ENCODE measurements around the gene C4orf46. TPM values are rescaled to one million over a fixed set of nuclear protein-coding genes. Genes with fewer than 3 reads are reported as not detected.

The C4orf46 gene
- total and polyA plus RNA-seq, 2 donors (not counting 3 experiments of a cell fraction or from before 2014, with no cell fraction given), result 9.4 to 19.6 TPM

DNA sequence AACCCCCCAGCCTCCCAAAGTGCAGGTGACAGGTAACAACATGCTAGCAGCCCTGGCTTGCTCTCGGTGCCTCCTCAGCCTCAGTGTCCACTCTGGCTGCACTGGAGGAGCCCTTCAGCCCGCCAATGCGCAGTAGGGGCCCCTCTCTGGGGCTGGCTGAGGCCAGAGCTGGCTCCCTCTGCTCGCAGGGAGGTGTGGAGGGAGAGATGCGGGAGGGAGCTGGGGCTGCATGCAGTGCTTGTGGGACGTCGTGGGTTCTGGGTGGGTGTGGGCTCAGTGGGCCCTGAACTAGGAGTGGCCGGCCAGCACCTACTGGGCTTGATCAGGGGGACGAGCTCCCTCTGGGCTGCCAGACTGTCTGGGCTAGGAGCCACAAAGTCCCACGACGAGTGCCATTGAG, 14.4 kb downstream of the C4orf46 start:
- Histone ChIP-seq H3K79me2 (ENCODE audit: control insufficient read depth, insufficient read depth, low read length) (no peaks in the 10 kb centered on the region), H3K9ac (replicated peaks; ENCODE audit: extremely low read depth, insufficient read depth, low read length) (no peak overlapping the region), H3K4me2 (ENCODE audit: insufficient read depth, low read length) (no peak overlapping the region), H4K20me1 (replicated peaks; ENCODE audit: control insufficient read depth, extremely low read depth, insufficient read depth, low read length) (no peaks in the 10 kb centered on the region), H3K27ac (ENCODE audit: insufficient read depth, low read depth, low read length) (no peak overlapping the region), H2AFZ (ENCODE audit: low read depth, low read length) (no peak overlapping the region), H3K4me1 (ENCODE audit: control insufficient read depth, extremely low read depth, insufficient read depth, low read length) (peaks cover 2% of the 10 kb centered on the region), H3K9me3 (replicated peaks; ENCODE audit: control insufficient read depth, insufficient read depth, low read length) (no peaks in the 10 kb centered on the region), H3K27me3 (ENCODE audit: control insufficient read depth in 2 of 2, insufficient read depth in 2 of 2, low read length in 2 of 2) (no peaks in the 10 kb centered on the region), H3K4me3 (replicated peaks in 1 of 3; ENCODE audit: insufficient read depth in 1 of 3, low read depth in 1 of 3, low read length in 3 of 3) (no peak overlapping the region), H3K36me3 (ENCODE audit: control insufficient read depth in 2 of 2, extremely low read depth in 1 of 2, insufficient read depth in 2 of 2, low read length in 2 of 2) (no peaks in the 10 kb centered on the region), H3K9me1 (replicated peaks; ENCODE audit: control insufficient read depth, extremely low read depth, insufficient read depth, low read length) (no peaks in the 10 kb centered on the region)
- intact Hi-C loops (cut with micrococcal nuclease), result no loop called here
- ChIA-PET POLR2A (no interaction called here), CTCF (interaction anchor here (1.0 kb wide), 1 partner anchor 14 kb away, joined by 3 read pairs; no protein-coding TSS in a partner anchor)
- TF ChIP-seq FOS (IDR thresholded peaks at IDR 0.05; ENCODE audit: borderline replicate concordance, insufficient read depth, low read length) (no peak), POLR2A (IDR thresholded peaks at IDR 0.05; ENCODE audit: low read depth, low read length) (no peak), GATA2 (IDR thresholded peaks at IDR 0.05; ENCODE audit: insufficient read depth, insufficient read length, low read depth, low read length) (no peak), EZH2 (IDR thresholded peaks at IDR 0.05; ENCODE audit: borderline replicate concordance, low read depth, low read length, severe bottlenecking) (no peak), POLR2AphosphoS5 (IDR thresholded peaks at IDR 0.05; ENCODE audit: insufficient read depth, low read depth, low read length) (no peak), JUN (IDR thresholded peaks at IDR 0.05; ENCODE audit: borderline replicate concordance, insufficient read depth, insufficient read length, low read depth) (no peak), MYC (IDR thresholded peaks at IDR 0.05; ENCODE audit: low read depth, low read length) (no peak)
- TF ChIP-seq, protein P1, sequence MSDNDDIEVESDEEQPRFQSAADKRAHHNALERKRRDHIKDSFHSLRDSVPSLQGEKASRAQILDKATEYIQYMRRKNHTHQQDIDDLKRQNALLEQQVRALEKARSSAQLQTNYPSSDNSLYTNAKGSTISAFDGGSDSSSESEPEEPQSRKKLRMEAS (IDR thresholded peaks at IDR 0.05; ENCODE audit: insufficient read depth, insufficient read length), result no peak
- TF ChIP-seq, protein P2, sequence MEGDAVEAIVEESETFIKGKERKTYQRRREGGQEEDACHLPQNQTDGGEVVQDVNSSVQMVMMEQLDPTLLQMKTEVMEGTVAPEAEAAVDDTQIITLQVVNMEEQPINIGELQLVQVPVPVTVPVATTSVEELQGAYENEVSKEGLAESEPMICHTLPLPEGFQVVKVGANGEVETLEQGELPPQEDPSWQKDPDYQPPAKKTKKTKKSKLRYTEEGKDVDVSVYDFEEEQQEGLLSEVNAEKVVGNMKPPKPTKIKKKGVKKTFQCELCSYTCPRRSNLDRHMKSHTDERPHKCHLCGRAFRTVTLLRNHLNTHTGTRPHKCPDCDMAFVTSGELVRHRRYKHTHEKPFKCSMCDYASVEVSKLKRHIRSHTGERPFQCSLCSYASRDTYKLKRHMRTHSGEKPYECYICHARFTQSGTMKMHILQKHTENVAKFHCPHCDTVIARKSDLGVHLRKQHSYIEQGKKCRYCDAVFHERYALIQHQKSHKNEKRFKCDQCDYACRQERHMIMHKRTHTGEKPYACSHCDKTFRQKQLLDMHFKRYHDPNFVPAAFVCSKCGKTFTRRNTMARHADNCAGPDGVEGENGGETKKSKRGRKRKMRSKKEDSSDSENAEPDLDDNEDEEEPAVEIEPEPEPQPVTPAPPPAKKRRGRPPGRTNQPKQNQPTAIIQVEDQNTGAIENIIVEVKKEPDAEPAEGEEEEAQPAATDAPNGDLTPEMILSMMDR (IDR thresholded peaks at IDR 0.05; ENCODE audit: extremely low read depth in 1 of 2, insufficient read depth in 1 of 2, low read depth in 1 of 2, low read length in 2 of 2), result no peak
- FAIRE-seq, result no peak
- dilution Hi-C loops (cut with MboI; ENCODE audit: extremely low pct_ligation_motif_present, low sequenced_read_pairs), result no loop called here
- DNase-seq (ENCODE audit: low read depth, low spot score), result no peak
- no TSS peak for BruUV-seq (replicated peaks)
